ENCODE data around the gene PADI1.

Gene PADI1

DNA sequence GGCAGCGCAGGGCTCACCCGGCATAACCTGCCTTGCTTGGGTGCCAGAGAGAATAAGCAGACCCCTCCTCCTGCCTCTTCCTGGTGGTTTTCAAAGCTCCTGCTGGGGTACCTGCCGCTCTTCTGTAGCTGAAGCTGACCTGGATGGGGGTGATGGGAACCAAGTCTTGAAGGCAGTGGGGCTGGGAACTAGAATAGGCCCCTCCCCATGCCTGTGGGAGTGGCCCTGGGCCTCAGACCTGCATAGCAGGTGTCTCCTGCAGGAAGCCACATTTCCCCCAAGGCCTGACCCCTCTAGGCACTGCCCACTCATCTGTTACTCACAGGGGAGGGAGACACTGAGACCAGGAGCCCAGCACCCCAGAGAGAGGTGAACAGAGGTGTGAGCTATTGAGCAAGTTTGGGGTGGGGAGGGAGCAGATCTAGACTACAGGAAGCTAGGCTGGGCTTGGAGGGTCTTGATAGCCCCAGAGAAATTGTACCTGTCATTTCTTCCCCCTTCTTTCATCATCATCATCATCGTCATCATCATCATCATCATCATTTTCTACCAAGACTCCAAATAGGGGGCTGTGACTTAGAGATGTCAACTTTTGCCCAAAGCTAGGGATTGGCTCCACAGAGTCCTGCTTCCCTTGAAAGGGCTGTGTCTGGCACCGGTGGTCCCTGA lies 10.1 kb downstream of the PADI1 start:
- TF ChIP-seq, protein P1, sequence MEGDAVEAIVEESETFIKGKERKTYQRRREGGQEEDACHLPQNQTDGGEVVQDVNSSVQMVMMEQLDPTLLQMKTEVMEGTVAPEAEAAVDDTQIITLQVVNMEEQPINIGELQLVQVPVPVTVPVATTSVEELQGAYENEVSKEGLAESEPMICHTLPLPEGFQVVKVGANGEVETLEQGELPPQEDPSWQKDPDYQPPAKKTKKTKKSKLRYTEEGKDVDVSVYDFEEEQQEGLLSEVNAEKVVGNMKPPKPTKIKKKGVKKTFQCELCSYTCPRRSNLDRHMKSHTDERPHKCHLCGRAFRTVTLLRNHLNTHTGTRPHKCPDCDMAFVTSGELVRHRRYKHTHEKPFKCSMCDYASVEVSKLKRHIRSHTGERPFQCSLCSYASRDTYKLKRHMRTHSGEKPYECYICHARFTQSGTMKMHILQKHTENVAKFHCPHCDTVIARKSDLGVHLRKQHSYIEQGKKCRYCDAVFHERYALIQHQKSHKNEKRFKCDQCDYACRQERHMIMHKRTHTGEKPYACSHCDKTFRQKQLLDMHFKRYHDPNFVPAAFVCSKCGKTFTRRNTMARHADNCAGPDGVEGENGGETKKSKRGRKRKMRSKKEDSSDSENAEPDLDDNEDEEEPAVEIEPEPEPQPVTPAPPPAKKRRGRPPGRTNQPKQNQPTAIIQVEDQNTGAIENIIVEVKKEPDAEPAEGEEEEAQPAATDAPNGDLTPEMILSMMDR (IDR thresholded peaks at IDR 0.05; ENCODE audit: low read length, missing control alignments), result no peak
- H3K4me3 ChIP-seq (replicated peaks; ENCODE audit: low read depth, low read length), result no peak overlapping the region
- DNase-seq (ENCODE audit: low read depth), result no peak

DNA sequence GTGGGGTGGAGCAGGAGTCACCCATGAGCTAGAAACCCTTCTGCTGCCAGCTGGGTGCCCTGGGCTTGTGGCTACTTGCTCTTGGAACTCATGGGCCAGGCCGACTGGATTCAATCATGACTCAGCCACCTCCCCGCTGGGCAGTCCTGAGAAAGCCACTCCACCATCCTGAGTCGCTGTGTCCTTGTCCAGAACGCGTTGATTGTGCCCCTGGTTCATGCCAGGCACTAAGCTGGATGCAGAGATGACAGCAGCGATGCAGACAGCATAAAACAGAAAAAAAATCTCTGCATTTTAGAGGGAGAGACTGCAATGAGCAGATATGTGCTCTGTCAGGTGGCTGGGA lies 10.6 kb downstream of the PADI1 start:
- H3K4me3 ChIP-seq (replicated peaks; ENCODE audit: low read depth, low read length), result no peak overlapping the region
- no peak for DNase-seq (ENCODE audit: low read depth)
- TF ChIP-seq, protein P1 (IDR thresholded peaks at IDR 0.05; ENCODE audit: low read length, missing control alignments), result no peak

DNA sequence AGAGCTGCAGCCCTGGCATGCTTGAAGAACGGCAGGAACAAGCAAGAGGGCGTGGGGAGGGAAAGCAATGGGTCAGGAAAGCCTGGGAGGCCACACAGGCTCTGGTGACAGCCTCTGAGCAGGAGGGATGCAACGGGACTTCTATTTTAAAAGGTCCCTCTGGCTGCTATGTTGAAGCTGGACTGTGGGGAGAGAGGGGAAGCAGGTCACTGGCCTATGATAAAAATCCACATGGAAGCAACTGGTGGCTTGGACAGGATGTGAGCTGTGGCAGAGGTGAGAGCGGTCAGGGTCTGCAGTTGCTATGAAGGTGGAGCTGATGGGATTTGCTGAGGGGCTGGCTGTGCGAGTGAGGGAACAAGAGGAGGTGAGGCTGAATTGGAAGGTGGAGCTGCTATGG lies 11.2 kb downstream of the PADI1 start:
- DNase-seq (ENCODE audit: low read depth), result no peak
- no peak overlapping the region for H3K4me3 ChIP-seq (replicated peaks; ENCODE audit: low read depth, low read length)
- TF ChIP-seq, protein P1 (IDR thresholded peaks at IDR 0.05; ENCODE audit: low read length, missing control alignments), result no peak

DNA sequence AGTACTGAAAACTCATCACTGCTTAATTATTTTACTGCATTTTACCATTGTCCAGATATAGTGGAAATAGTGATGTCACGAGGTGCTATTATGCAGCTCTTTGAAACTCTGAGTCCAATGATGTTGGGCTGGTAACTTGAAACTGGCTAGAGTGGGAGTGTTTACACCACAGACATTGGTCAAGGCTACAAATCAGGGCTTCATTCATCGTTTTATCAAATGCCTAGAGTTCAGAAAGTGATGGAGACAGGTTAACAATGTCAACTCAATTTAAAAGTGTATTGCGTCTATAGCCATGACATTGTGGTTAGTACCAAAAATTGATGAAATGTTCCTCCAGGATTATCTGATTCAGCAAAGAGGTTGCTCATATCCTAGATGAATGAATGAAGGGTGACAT lies 12.7 kb downstream of the PADI1 start:
- TF ChIP-seq, protein P1 (IDR thresholded peaks at IDR 0.05; ENCODE audit: low read length, missing control alignments), result no peak
- DNase-seq (ENCODE audit: low read depth), result no peak
- no peak overlapping the region for H3K4me3 ChIP-seq (replicated peaks; ENCODE audit: low read depth, low read length)

DNA sequence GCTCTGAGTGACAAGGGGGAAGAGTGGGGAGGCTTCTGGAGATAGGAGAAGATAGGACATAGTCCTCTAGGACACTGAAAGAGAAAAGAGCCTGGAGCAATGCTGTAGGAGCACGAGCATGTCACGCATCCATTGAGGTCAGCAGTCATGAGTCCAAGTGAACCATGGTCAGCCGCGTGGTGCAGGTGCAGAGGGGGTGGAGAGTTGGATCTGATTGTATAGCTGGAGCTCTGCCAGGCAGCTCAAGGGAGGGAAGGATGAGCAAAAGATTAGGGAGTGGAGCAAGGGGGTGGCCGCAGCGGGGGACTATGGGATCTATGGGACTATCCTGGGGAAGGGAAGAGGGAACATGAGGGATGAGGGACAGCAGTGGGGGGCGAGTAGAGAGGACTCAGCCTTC lies 14.0 kb downstream of the PADI1 start:
- no peak for DNase-seq (ENCODE audit: low read depth)
- TF ChIP-seq, protein P1 (IDR thresholded peaks at IDR 0.05; ENCODE audit: low read length, missing control alignments), result no peak
- H3K4me3 ChIP-seq (replicated peaks; ENCODE audit: low read depth, low read length), result no peak overlapping the region

DNA sequence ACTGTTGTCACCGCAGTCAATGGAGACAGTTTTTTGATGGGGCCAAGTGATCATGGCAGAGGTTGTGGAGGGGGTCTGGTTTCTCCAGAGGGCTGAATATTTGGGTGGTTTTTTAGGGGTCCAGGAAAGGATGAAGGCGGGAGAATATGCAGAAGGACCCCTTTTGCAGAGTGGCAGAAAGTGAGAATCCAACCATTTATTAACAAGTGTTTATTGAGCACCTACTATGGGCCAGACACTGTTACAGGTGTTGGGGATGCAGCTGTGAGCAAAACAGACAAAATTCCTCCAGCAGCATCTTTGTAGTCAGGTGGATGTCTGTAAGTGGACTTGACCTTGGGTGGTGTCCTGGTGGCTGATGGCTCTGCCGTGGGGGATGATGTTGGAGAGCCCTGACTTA lies 15.4 kb downstream of the PADI1 start:
- no peak for DNase-seq (ENCODE audit: low read depth)
- H3K4me3 ChIP-seq (replicated peaks; ENCODE audit: low read depth, low read length), result no peak overlapping the region
- TF ChIP-seq, protein P1 (IDR thresholded peaks at IDR 0.05; ENCODE audit: low read length, missing control alignments), result no peak

DNA sequence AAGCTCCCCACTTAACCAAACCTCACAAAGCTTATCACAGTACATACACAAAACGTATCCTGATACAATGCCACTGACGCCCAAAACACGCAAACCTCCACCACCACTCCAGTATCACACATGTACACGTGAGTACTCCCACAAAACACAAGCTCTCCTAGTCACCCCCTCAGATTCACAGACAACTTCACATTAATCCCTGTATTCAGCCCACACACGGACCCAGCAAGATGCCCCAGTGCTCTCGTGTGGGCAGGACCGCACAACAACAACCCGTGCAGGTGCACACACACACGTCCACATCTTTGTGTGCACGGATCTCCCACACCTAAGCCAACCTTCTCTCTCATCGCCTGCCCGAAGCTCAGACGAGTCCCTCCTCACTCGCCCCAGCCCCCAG lies 17.6 kb downstream of the PADI1 start:
- TF ChIP-seq, protein P1 (IDR thresholded peaks at IDR 0.05; ENCODE audit: low read length, missing control alignments), result no peak
- H3K4me3 ChIP-seq (replicated peaks; ENCODE audit: low read depth, low read length), result no peak overlapping the region
- no peak for DNase-seq (ENCODE audit: low read depth)
